Measurements from ENCODE around the gene ARRB2. TPM values are rescaled to one million over a fixed set of nuclear protein-coding genes. Genes with fewer than 3 reads are reported as not detected.

The ARRB2 gene
- total and polyA plus RNA-seq, 2 donors (not counting 3 experiments of a cell fraction or from before 2014, with no cell fraction given), result 18.6 to 21.3 TPM

- Histone ChIP-seq H3K9me1 (replicated peaks; ENCODE audit: control insufficient read depth, extremely low read depth, insufficient read depth, low read length) (no peaks in the 10 kb centered on the region), H3K9me3 (replicated peaks; ENCODE audit: control insufficient read depth, insufficient read depth, low read length) (no peaks in the 10 kb centered on the region), H3K4me3 (replicated peaks in 1 of 3; ENCODE audit: insufficient read depth in 1 of 3, low read depth in 1 of 3, low read length in 3 of 3) (no peak overlapping the region), H3K9ac (replicated peaks; ENCODE audit: extremely low read depth, insufficient read depth, low read length) (no peak overlapping the region), H3K36me3 (ENCODE audit: control insufficient read depth in 2 of 2, extremely low read depth in 1 of 2, insufficient read depth in 2 of 2, low read length in 2 of 2) (no peaks in the 10 kb centered on the region), H3K27me3 (ENCODE audit: control insufficient read depth in 2 of 2, insufficient read depth in 2 of 2, low read length in 2 of 2) (peaks cover 9 to 14% of the 10 kb centered on the region in 2 experiments), H2AFZ (ENCODE audit: low read depth, low read length) (no peak overlapping the region), H3K4me2 (ENCODE audit: insufficient read depth, low read length) (no peak overlapping the region), H4K20me1 (replicated peaks; ENCODE audit: control insufficient read depth, extremely low read depth, insufficient read depth, low read length) (no peaks in the 10 kb centered on the region), H3K79me2 (ENCODE audit: control insufficient read depth, insufficient read depth, low read length) (no peaks in the 10 kb centered on the region), H3K27ac (ENCODE audit: insufficient read depth, low read depth, low read length) (no peak overlapping the region), H3K4me1 (ENCODE audit: control insufficient read depth, extremely low read depth, insufficient read depth, low read length) (peaks cover 8% of the 10 kb centered on the region)
- no peak for FAIRE-seq
- ChIA-PET POLR2A (no interaction called here), CTCF (interaction anchor here (1.5 kb wide), 1 partner anchor 37 kb away, joined by 3 read pairs; no protein-coding TSS in a partner anchor)
- no peak for TF ChIP-seq JUN (IDR thresholded peaks at IDR 0.05; ENCODE audit: borderline replicate concordance, insufficient read depth, insufficient read length, low read depth)
- TF ChIP-seq EZH2 (IDR thresholded peaks at IDR 0.05; ENCODE audit: borderline replicate concordance, low read depth, low read length, severe bottlenecking), result no peak
- no peak for TF ChIP-seq GATA2 (IDR thresholded peaks at IDR 0.05; ENCODE audit: insufficient read depth, insufficient read length, low read depth, low read length)
- TF ChIP-seq MAX (IDR thresholded peaks at IDR 0.05; ENCODE audit: insufficient read depth, insufficient read length), result no peak
- no peak for TF ChIP-seq POLR2A (IDR thresholded peaks at IDR 0.05; ENCODE audit: low read depth, low read length)
- no peak for TF ChIP-seq POLR2AphosphoS5 (IDR thresholded peaks at IDR 0.05; ENCODE audit: insufficient read depth, low read depth, low read length)
- no peak for TF ChIP-seq CTCF (IDR thresholded peaks at IDR 0.05; ENCODE audit: extremely low read depth in 1 of 2, insufficient read depth in 1 of 2, low read depth in 1 of 2, low read length in 2 of 2)
- DNase-seq (ENCODE audit: low read depth, low spot score), result no peak
- no TSS peak for BruUV-seq (replicated peaks)
- intact Hi-C loops (cut with micrococcal nuclease), result no loop called here
- dilution Hi-C loops (cut with MboI; ENCODE audit: extremely low pct_ligation_motif_present, low sequenced_read_pairs), result no loop called here
Observed at GRCh38 chr17:4742629-4743028, 32.2 kb downstream of the ARRB2 start.

Data from endothelial cell of umbilical vein (primary cell).